ENCODE results near the gene ENO4.

Gene ENO4

DNA sequence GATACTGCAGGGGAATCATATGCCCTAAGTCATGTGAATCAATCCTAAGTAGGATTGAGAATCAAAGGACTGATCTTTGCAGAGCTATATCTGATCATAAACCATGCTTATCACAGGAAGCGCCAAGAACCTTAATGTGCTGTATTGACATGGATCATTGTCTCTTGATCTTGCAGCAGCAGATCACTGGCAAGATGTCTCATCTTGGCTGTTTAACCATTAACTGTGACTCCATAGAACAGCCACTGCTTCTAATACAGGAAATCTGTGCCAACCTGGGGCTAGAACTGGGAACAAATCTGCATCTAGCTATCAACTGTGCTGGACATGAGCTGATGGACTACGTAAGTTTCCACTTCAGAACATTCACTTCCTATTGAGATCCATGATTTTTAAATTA is 21.6 kb downstream of the ENO4 start:
- no peak for DNase-seq

DNA sequence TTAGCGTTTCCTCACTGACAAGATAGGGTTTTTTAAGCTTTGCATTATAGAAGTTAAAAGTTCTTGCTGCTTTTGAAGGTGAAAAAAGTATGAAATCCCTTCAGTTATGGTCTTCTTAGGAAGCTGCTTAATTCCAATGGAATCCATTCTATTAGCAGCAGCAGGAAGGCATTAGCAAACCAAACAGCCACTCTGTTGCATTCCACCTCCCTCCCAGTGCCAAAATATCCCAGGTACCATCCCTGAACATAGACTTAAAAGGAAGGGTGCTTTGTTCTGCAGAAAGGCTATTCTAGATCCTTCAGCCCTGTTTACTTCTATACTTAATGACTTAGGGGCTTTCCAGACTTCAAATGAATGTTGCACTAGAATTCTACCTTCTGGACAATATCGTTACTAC is 23.8 kb downstream of the ENO4 start:
- no peak for DNase-seq

DNA sequence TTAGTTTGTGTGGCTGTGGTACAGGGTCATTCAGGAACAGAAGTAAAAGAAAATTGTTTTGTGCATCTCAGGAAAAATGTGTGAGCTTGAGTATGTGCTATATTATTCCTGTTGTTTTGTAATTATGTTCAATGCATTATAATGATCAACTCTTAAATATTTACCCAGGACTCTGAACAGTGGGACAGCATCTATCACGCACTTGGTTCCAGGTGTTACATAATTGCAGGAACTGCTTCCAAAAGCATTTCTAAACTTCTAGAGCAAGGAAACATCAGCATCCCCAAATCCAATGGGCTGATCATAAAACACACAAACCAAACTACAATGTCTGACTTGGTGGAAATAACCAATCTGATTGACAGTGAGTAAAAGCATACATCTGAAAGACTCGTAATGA is 26.6 kb downstream of the ENO4 start:
- no peak for DNase-seq

DNA sequence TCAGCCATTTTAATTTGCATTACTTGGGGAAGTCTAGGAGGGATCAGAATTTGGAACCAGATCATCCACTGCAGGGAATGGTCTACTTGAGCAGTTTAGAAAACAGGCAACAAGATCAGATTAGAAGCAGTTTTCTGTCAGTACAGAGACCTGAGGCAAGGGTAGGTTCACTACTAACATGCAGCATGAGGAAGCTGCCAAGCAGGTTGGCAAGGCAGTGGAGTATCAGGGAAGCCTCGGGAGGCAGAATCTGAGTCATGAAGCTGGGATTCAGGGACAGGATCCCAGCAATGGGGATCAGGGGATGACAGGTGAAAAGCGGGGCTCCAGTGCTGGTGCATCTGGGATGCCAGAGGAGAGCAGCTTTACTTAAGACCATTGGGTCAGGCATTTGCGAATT is 28.1 kb downstream of the ENO4 start:
- DNase-seq: no peak

DNA sequence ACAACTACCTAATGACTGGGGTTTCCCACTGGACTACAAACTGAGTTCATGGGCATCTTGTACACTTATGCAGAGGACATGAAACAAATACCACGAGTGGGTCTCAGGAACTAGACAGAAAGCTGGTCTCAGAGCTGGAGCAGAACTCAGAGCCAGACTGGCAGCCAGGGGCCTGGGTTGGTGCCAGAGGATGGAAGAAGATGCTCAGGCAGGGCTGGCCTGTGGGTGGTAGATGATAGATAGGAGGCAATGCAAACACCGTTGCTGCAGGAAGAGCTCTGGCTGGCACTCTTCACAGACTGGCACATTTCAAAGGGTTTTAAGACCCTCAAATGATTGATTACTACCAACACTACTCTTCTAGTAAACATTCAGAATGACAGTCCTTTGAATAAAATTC is 28.8 kb downstream of the ENO4 start:
- DNase-seq: no peak

DNA sequence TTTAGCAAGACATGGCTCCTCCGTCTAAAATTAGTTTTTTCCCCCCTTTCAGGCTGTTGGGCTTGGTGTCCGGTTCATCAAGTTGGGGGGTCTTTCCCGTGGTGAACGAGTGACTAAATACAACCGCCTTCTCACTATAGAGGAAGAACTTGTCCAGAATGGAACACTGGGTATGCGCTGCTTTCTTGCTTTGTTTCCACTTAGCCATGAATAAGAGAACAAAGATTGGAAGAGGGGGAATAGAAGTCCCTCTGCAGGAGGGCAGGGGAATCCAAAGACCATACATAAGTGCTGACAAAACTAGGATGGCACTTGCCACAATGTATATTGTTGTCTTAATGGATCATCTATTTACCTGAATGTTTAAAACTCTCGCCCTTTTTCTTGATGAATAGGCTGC is 30.5 kb downstream of the ENO4 start:
- no peak for DNase-seq

DNA sequence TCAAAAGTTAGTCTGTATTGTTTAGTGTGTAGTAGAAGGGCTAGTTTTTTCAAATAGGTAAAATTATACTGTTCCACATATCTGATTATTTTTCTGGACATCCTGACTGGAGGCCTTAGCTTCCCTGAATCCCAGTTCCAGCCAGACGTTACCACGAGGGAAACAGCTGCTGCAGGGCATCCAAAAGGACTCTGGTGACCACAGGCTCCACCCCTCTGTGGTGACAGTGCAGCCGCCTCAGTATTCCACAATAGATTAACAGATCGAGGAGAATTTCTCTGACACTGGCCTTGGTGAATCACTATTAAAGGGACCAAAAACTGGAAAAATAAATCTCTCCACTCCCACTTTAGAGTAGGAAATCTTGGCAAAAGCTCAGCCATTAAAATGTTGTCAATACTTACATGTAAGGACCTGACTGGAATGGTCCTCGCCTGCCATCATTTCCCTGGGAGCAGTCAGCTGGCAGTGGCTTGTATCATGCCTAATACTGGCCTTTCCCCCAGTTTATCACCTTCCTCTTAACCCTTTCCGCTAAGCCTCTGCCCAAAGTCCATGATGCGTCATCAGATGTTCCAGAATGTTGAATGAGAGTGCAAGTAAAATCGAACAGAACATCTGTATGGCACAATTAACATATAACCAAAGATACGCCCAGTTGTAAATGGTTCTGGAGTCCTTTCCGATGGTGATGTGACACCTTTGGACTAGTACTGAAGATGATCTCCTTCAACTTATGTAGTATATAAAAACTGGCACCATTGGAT is 31.6 kb downstream of the ENO4 start:
- DNase-seq: no peak

DNA sequence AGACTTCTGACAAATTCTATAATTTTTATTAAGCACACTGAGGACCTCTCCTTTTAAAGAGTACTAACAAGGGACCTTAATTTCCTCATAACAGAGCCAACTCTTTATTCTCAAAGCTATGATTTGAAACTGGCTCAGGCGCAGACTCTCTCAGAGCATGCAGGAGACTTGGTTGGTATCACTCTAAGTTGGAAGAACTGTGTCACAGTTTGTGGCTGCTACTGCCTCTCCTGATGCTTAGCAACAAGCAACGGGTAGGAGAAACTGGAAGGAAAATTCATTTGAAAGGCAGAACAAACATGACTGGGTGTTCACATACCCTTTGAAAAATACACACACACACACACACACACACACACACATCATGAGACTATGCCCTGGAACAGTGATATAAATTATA is 33.3 kb downstream of the ENO4 start:
- no peak for DNase-seq

DNA sequence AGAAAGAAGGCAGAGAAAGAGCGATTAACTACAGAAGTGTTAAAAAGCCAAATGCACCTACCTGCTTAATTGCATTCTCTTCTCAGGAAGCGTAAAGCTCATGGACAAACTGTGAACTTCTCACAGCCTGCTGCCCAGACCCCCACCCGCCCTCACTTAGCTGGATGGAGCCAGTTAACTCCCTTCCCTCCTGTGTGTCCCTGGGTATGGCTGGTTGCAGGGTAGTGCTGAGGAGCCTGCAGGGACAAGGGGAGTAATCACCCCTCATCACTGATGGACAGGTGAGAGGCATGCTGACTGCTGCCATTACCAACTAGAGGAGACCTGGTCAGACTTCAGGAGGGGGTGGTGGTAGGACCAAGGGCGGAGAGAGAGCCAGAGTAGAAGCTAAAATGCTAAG is 37.5 kb downstream of the ENO4 start:
- DNase-seq: no peak

DNA sequence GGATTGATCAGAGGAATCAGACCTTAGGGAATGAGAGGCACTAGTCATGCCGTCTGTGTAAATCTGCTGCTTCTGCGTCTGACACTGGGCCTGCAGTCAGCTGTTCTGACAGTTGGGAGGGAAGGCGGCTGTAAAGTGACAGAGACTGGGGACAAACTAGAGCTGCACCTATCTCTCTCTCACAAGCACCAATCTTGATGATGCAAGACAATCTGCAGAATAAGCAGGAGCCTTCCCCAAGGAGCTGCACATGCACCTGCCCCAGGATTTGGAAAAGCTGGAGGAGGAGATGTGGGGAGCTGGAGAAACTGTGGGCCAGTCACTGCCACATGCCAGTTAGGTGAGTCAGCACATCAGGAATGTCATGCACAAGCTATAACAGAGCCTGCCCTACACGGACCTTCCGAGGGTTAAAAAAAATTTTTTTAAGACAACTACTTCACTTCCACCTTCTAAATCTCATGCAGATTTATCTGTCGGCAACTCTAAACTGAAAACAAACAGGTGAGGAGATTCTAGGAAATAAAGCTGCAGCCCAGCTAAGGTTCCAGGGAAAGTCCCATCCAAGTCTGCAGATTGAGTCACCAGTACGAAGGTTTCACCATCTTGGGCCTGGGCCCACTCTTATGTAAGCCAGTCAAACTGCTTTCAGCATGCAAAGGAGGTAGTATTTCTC is 39.2 kb downstream of the ENO4 start:
- DNase-seq: no peak

DNA sequence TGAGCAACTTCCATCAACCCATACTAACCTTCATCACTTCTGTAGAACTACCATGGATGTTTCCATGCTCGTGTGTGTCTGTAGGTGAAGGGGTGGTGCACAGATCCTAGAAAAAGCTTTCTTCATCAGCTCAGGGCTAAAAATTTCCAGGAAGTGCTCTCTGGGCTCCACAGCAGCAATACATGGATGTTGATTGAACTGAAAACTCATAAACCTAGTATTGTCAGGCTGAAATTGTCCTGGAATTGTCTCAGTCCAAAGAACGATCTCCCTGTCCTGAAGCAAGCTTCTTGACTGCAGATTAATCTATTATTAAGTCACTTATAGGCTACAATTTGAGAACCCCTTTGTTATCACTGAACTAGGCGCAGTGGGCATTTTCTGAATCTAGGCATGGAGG is 39.8 kb downstream of the ENO4 start:
- DNase-seq: no peak

DNA sequence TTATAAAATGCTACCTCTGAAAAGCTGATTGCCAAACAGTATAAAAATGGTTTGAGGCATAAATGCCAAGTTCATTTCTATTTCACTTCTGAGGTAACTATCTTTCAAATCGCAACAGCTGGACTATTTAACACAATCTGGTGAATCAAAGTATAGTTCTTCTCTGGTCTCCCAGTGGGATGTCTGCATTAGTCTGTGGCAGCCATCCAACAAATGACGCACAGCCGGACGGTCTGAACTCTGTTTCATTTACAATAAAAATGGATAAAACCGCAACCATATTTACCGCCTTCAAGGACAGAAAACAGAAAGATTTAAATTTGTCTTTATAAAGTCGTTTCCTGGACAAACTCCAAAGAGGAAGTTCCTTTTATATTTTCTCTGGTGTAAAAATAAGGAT is 41.9 kb downstream of the ENO4 start:
- DNase-seq: peak; percentile 51

DNA sequence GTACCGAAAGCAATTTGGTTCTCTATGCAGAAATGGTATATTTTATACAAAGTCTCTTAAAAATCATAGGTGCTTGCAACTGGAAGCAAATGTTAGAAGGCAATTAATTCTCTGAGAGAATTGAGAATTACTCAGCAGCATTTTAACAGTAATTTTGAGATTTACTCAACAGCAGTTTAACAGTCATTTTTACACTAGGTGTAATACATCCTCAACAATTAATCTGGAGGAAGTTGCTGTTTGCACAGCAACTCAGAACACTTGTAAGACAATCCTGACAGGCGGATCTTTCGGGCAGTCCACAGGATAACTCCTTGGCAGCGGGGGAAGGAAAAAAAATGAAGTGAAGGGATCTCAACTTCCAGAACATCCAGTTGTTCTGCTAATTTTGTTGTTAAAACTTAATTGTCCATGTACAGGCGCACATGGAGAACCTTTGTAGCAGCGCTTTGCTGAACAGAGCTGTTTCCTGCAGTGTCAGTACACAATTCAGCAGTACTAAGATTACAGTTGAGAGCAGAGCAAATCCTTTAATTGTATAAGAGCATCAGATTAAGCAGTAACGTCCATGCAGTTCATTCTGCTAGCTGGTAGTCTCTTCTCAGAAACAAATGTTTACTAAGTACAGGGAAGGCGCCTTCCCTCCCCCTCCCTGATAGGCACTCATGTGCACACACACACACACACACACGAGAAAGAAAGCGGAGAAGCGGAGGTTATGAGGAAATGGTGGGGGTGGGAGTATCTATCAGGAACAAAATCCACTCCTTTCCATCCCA is 43.8 kb downstream of the ENO4 start:
- DNase-seq: peak; percentile 63

DNA sequence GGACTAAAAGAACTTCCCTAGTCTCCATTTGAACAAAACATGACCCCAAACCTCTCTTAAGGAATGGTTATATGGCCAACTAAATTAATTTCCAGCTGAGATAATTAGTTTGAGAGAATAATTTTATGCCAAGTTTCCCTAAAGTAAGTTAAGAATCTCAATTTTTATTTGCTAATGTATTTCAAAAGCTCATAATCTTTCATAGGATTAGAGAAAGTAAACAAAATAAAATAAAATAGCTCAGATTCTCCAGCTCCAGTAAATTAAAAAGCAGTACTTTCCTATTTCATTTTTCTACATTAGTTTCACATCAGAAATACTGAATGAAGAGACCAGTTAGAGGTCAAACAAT is 44.4 kb downstream of the ENO4 start:
- DNase-seq: no peak

DNA sequence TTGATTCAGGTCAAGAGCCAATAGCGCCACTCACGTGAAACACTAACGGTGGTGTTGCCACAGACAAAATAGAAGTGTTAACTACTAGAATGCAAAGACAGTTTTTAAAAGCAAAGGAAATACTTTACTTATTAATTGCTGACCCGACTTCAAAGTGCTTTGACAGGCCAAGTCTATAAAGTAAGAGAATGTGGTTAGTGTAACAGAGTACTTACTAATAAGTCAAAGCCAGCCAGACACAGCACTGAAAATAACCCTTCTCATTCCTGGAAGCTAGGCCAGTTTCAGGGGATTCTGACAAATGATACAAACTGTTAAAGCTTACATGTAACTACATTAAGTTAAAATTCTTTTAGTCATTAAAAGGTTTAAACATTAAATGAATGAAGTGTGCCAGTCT is 50.3 kb downstream of the ENO4 start:
- no peak for DNase-seq

DNA sequence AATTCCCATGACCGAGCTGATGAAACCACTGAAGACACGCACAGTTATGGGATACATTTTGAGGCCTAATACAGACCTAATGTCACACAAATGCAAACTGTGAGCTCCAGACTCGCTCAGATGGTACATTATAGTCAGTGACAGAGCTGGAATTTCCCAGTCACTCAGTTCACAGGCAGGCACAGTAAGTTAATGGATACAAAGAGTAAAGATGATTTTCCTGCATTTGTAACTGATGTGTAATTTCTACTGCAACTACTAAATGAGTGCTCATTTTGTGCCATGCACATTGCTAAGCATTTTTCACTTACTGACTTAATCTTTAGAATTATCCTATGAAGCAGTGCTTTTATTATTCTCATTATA is 56.5 kb downstream of the ENO4 start:
- no peak for DNase-seq

DNA sequence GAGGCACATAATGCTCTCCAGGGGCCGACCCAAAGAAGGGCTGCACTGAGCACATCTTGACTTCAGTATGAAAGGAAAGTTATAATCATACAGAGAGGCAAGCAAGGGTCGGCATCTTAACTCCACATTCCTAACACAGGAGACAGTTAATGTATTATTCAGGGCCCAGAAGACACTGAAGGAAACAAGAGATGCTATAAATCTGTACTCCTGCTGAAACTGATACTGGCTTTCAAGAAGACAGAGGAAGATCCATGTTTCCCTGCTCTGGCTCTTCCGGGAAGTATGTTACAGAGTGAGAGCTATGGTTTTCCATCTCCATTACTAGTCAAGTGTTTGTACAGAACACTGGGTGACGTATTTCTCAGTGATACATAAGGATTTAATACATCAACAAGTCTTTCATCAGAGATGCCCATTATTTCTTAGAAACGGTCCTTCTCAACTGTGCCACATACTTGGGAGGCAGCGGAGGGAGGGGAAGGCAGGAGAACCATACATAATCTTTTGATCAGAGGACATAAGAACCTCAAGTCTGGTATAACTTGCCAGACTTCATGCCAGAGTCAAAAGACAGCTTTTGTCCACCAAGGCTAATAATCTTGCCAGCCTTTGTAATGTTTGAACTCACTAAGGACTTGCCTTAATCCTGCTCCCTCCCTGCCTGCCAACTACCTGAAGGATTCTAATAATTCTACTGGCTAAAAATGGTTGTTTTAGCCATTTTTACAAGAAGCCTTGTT is 58.1 kb downstream of the ENO4 start:
- DNase-seq: no peak

DNA sequence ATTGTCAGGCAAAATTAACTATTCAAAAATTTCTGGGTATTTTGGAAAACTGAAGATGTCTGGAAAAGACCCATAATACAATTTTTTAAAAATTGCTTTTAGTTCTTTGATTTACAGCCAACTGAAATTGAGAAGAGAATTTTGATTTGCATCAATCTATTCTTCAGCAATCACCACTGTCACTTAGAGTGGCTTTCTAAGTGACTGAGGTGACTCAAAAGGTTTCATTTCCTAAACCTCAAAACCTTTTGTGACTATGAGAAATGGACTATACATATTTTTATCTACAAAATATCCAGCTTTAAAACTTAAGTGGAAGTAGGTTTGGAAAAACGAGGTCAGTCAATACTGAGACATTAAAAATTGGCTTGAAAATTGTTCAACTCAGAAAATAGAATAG is 60.0 kb downstream of the ENO4 start:
- no peak for DNase-seq

DNA sequence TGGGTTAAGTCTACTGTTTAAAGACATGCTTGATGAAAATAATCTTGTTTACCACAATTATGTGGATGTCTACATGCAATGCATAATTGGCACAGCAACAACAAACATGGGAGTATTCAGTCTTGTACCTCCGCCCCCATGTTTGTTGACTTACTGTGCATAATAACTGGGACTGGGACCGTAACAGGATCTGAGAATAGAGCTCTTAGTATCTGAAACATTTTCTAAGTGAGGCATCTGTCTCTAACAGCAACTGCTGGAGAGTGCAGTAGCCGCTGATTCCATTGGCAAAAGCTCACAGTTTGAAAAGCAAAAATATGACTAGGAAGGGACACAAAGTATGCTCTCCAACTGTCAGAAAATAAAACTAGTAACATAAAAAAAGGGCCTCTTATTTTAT is 61.6 kb downstream of the ENO4 start:
- DNase-seq: no peak

DNA sequence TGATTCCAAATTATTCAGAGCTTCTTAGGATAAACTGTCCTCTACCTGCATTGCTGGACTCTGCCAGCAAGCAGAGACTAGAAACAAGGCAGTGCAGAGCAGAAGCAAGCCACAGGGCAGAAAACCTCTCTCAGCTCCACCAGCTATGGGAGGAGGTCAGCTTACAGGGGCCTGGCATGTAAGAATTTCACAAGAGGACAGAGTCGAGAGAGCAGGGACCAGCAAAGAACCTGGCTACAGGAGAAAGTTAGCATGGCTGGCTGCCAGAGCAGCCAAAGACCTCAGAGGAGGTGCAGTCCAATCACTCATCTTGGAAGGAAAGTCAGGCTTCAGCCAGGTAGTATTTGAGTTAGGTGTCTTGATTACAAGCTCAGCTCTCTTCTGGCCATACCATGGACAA is 62.9 kb downstream of the ENO4 start:
- no peak for DNase-seq

DNA sequence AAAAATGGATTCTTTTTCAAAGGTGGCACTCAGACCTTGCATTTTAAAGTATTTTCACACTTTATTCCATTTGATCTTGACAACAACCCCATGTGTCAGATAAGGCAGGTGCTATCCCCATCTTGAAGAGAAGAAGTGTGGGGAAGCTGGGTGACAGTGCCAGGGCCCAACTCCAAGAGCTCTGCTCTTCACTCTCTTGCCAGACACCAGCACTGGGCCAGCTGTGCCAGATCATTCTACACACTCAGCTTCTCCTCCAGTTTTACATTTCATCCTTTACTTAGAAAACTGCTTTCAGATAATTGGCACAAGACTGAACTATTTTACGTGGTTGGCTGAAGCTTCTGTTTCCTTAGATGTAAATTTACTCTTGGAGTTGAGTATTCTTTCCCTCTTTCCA is 64.4 kb downstream of the ENO4 start:
- DNase-seq: no peak

DNA sequence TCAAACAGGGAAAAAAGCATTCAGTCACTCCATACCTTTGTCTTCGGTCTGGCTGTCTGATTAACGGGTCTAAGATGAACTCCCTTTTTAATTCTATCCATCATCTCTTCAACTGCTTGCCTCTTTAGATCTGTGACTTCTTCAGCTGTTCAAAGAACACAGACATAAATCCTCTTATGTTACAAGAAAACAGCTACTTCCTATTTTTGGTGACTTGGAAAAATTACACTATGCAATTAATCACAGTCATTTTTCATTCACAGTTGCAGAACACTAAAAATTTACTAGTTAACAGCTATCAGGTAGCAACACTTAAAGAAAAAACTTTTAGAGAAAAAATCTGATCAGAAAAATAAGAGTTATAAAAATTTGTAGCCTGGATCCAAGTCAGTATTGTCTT is 66.0 kb downstream of the ENO4 start:
- no peak for DNase-seq

DNA sequence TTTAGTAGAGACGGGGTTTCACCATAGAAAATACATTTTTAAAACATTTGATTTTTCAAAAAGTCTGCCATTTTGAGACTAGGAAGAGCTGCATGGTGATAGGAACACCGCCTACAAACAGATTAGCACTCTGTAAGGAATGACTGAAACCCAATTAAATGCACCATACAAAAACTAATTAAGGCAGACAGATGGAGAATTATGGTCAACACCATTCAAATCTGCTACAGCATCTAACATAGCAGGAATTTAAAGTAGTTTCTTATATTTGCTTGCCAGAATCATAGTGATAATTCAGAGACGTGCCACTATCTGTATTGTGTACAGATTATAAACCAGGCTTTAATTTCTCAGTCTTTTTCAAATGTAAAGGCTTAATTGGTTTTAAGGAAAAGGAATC is 68.2 kb downstream of the ENO4 start:
- DNase-seq: no peak

DNA sequence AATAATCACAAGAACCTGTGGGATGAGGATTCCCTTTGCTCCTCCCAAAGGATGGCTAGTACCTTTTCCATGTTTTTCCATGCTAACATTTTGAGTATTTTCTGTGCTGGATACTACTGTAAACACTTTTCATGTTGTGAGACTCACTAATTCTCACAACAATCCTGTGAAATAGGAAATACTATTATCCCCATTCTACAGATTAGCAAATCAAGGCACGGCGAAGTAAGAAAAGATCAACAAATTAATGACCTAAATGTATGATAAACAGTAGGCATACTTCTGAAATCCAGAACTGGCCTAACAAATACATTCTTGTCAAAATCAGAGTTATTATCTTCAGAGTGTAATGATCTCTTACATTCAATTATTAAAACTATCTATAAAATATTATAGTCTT is 69.3 kb downstream of the ENO4 start:
- DNase-seq: no peak
